ENCODE results near the gene CABP1. TPM values are rescaled to one million over a fixed set of nuclear protein-coding genes. Genes with fewer than 3 reads are reported as not detected.
A peak's percentile ranks its signal among the peaks of the same experiment; 100 is the strongest.

Gene CABP1
- polyA plus RNA-seq, 4 donors: 4.3 to 5.6 (median 5.0) TPM

GRCh38 chr12:120630104-120630892 lies 10.1 kb upstream of the CABP1 start:
- DNase-seq (ENCODE audit: low read depth in 4 of 4, low spot score in 2 of 4): no peak

GRCh38 chr12:120631097-120631496 lies 9.3 kb upstream of the CABP1 start:
- no peak for DNase-seq (ENCODE audit: low read depth in 4 of 4, low spot score in 2 of 4)

GRCh38 chr12:120640861-120641833 lies 721 bp downstream of the CABP1 start:
- DNase-seq (ENCODE audit: low read depth in 4 of 4, low spot score in 2 of 4): peak in 2 of 4 donors; percentile 34 to 39

- no peak for DNase-seq (ENCODE audit: low read depth in 4 of 4, low spot score in 2 of 4)
Measured at GRCh38 chr12:120642121-120642520, 1.7 kb downstream of the CABP1 start.

- no peak for DNase-seq (ENCODE audit: low read depth in 4 of 4, low spot score in 2 of 4)
Measured at GRCh38 chr12:120642826-120643225, 2.4 kb downstream of the CABP1 start.

GRCh38 chr12:120643574-120643973 lies 3.1 kb downstream of the CABP1 start:
- DNase-seq (ENCODE audit: low read depth in 4 of 4, low spot score in 2 of 4): no peak

- no peak for DNase-seq (ENCODE audit: low read depth in 4 of 4, low spot score in 2 of 4)
Measured at GRCh38 chr12:120646044-120646443, 5.6 kb downstream of the CABP1 start.

- no peak for DNase-seq (ENCODE audit: low read depth in 4 of 4, low spot score in 2 of 4)
Measured at GRCh38 chr12:120647375-120647755, 6.9 kb downstream of the CABP1 start.

GRCh38 chr12:120649442-120650232 lies 9.2 kb downstream of the CABP1 start:
- DNase-seq (ENCODE audit: low read depth in 4 of 4, low spot score in 2 of 4): no peak

GRCh38 chr12:120650233-120650690 lies 9.8 kb downstream of the CABP1 start:
- DNase-seq (ENCODE audit: low read depth in 4 of 4, low spot score in 2 of 4): no peak

GRCh38 chr12:120651821-120652220 lies 11.4 kb downstream of the CABP1 start:
- DNase-seq (ENCODE audit: low read depth in 4 of 4, low spot score in 2 of 4): no peak

GRCh38 chr12:120652656-120653435 lies 12.4 kb downstream of the CABP1 start:
- no peak for DNase-seq (ENCODE audit: low read depth in 4 of 4, low spot score in 2 of 4)

GRCh38 chr12:120653611-120654010 lies 13.2 kb downstream of the CABP1 start:
- no peak for DNase-seq (ENCODE audit: low read depth in 4 of 4, low spot score in 2 of 4)

- no peak for DNase-seq (ENCODE audit: low read depth in 4 of 4, low spot score in 2 of 4)
Measured at GRCh38 chr12:120654656-120655055, 14.2 kb downstream of the CABP1 start.

- no peak for DNase-seq (ENCODE audit: low read depth in 4 of 4, low spot score in 2 of 4)
Measured at GRCh38 chr12:120656008-120656407, 15.6 kb downstream of the CABP1 start.

GRCh38 chr12:120658286-120659150 lies 18.1 kb downstream of the CABP1 start:
- DNase-seq (ENCODE audit: low read depth in 4 of 4, low spot score in 2 of 4): no peak

GRCh38 chr12:120659151-120659525 lies 18.7 kb downstream of the CABP1 start:
- DNase-seq (ENCODE audit: low read depth in 4 of 4, low spot score in 2 of 4): no peak

- DNase-seq (ENCODE audit: low read depth in 4 of 4, low spot score in 2 of 4): no peak
Measured at GRCh38 chr12:120661432-120661831, 21.0 kb downstream of the CABP1 start.

- no peak for DNase-seq (ENCODE audit: low read depth in 4 of 4, low spot score in 2 of 4)
Measured at GRCh38 chr12:120662879-120663278, 22.5 kb downstream of the CABP1 start.

Measured in left renal cortex interstitium (tissue), 4 donors.